MM.1S (cell line): Measurements from ENCODE around the gene OR2F1.

Experiments
- EZH2 ChIP-seq: fragments of 300-600 bp; sonication (generic); optimal IDR thresholded peaks from 2 replicates; pipeline ENCODE3; 2017; ENCODE audit warnings: low read depth, mild to moderate bottlenecking, antibody characterized with exemption, low read length, mixed read lengths
- EZH2phosphoT487 ChIP-seq: fragments of 300-600 bp; sonication (generic); IDR thresholded peaks from 2 replicates; pipeline ENCODE4 v1.6.1; 2018; ENCODE audit warnings: antibody characterized with exemption, low read length
- TF ChIP-seq, protein P1 (sequence below): fragments of 300-600 bp; sonication (generic); IDR thresholded peaks from 2 replicates; pipeline ENCODE4 v1.5.1; 2016; ENCODE audit warnings: antibody characterized with exemption, low read length, mixed read lengths

DNA sequence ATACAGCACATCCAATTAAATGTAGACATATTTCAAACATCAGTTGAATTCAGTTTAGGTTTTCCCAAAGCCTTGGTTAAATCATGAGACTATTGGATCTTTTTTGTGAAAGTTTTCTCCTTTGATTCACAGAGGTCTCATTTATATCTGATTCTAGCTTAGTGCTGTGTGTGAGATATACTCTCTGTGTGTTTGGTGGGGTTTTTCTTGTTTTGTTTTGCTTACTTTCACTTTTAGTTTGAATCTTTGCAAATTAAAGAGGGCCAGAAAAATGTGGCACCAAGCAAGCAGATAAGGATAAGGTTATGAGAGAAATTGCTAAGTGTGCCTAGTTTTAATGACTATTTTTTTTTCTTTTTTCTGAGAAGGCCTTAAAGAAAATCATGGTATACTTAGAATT is 32.9 kb downstream of the OR2F1 start:
- TF ChIP-seq EZH2 (no peak), EZH2phosphoT487 (no peak)
- TF ChIP-seq, protein P1, sequence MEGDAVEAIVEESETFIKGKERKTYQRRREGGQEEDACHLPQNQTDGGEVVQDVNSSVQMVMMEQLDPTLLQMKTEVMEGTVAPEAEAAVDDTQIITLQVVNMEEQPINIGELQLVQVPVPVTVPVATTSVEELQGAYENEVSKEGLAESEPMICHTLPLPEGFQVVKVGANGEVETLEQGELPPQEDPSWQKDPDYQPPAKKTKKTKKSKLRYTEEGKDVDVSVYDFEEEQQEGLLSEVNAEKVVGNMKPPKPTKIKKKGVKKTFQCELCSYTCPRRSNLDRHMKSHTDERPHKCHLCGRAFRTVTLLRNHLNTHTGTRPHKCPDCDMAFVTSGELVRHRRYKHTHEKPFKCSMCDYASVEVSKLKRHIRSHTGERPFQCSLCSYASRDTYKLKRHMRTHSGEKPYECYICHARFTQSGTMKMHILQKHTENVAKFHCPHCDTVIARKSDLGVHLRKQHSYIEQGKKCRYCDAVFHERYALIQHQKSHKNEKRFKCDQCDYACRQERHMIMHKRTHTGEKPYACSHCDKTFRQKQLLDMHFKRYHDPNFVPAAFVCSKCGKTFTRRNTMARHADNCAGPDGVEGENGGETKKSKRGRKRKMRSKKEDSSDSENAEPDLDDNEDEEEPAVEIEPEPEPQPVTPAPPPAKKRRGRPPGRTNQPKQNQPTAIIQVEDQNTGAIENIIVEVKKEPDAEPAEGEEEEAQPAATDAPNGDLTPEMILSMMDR = no peak
